ENCODE data around the gene LBX2. TPM values are rescaled to one million over a fixed set of nuclear protein-coding genes. Genes with fewer than 3 reads are reported as not detected.

Gene LBX2
- total and polyA plus RNA-seq, 9 of the 15 experiments (the other 6 are each of a cell fraction or from before 2014, with no cell fraction given): 0.39 to 6.2 (median 1.8) TPM; not detected in 1

GRCh38 chr2:74507145-74507925 lies 7.9 kb upstream of the LBX2 start, which contains the start of gene PCGF1 (continued):
- peak; percentile 72; the same call in 1 of the 2 replicates for TF ChIP-seq THRB (CRISPR knock-in tag; conservative IDR thresholded peaks at IDR 0.05)
- TF ChIP-seq PML (IDR thresholded peaks at IDR 0.05; ENCODE audit: low read length): 0 out of 2 replicates have a peak, but pooled peaks have one; percentile 15
- TF ChIP-seq BDP1 (IDR thresholded peaks at IDR 0.05; ENCODE audit: insufficient read depth, insufficient read length): no peak
- no peak for TF ChIP-seq STAT5B (CRISPR knock-in tag; IDR thresholded peaks at IDR 0.05)
- no peak for TF ChIP-seq ZNF830 (CRISPR knock-in tag; IDR thresholded peaks at IDR 0.05)
- peak; percentile 4; the same call in 1 of the 2 replicates for TF ChIP-seq HMBOX1 (IDR thresholded peaks at IDR 0.05)
- TF ChIP-seq RBM14 (IDR thresholded peaks at IDR 0.05; ENCODE audit: borderline replicate concordance, insufficient read depth, low read depth, low read length): 0 out of 2 replicates have a peak, but pooled peaks have one; percentile 55
- TF ChIP-seq HDGF (IDR thresholded peaks at IDR 0.05): no peak
- no peak for TF ChIP-seq MCM3 (IDR thresholded peaks at IDR 0.05)
- no peak for TF ChIP-seq ZKSCAN3 (CRISPR knock-in tag; IDR thresholded peaks at IDR 0.05)
- TF ChIP-seq FOXK1 (CRISPR knock-in tag; IDR thresholded peaks at IDR 0.05; ENCODE audit: borderline replicate concordance): no peak
- TF ChIP-seq ZBTB2 (IDR thresholded peaks at IDR 0.05): peak; percentile 99
- TF ChIP-seq HNRNPK (IDR thresholded peaks at IDR 0.05; ENCODE audit: low read depth, low read length, poor library complexity, severe bottlenecking): no peak
- TF ChIP-seq ZNF717 (CRISPR knock-in tag; IDR thresholded peaks at IDR 0.05): no peak
- TF ChIP-seq E2F4 (CRISPR knock-in tag; IDR thresholded peaks at IDR 0.05; ENCODE audit: low read depth): no peak
- TF ChIP-seq ZNF253 (CRISPR knock-in tag; conservative IDR thresholded peaks at IDR 0.05): no peak
- TF ChIP-seq HDAC2 (IDR thresholded peaks at IDR 0.05): 0 out of 2 replicates have a peak, but pooled peaks have one; percentile 37
- TF ChIP-seq PCBP1 (IDR thresholded peaks at IDR 0.05; ENCODE audit: low read depth, low read length, poor library complexity, severe bottlenecking): peak; percentile 92
- TF ChIP-seq ZNF316 (IDR thresholded peaks at IDR 0.05): no peak
- no peak for TF ChIP-seq HINFP (tag; conservative IDR thresholded peaks at IDR 0.05; ENCODE audit: low read depth)

Data from K562 (cell line).